Endothelial cell of umbilical vein (primary cell): ENCODE results near the gene DLG5. TPM values are rescaled to one million over a fixed set of nuclear protein-coding genes. Genes with fewer than 3 reads are reported as not detected.

Experiments used
- BruUV-seq: library from RNA; stranded (reverse); fragments of 400-500 nt; replicated peaks from 2 replicates; lab custom pipeline; 2021; lab: Mats Ljungman, UMichigan
- CTCF ChIA-PET: fragments of 300-600, 350-600 bp; sonication (Branson Sonifier 250); formaldehyde crosslinking; loops from one replicate; lab custom pipeline; 2021; ENCODE audit warnings: antibody characterized with exemption, inconsistent platforms; lab: Charles Lee
- POLR2A ChIA-PET: fragments of 300-600, 350-600 bp; sonication (Branson Sonifier 250); formaldehyde crosslinking; loops from one replicate; lab custom pipeline; 2021; ENCODE audit warnings: antibody characterized with exemption, inconsistent platforms; lab: Charles Lee
- DNase-seq: peaks from one replicate; pipeline ENCODE4 v3.0.0-alpha.2; 2011; ENCODE audit warnings: low read depth, low spot score
- FAIRE-seq: peaks from 2 replicates; lab custom pipeline; 2011; peaks lifted over from hg19 to GRCh38; lab: Jason Lieb, UNC
- H2AFZ ChIP-seq: 2 replicates; pipeline ENCODE4 v1.6.0; 2012; ENCODE audit warnings: low read depth, low read length, control low read depth, inconsistent platforms
- H3K27ac ChIP-seq: 2 replicates; pipeline ENCODE4 v1.5.1; 2011; ENCODE audit warnings: low read depth, mild to moderate bottlenecking, control low read depth, low read length, moderate library complexity; ENCODE audit not compliant: insufficient read depth
- H3K27me3 ChIP-seq, 2 experiments: 2 replicates each; pipeline versions ENCODE4 v1.6.0 to v1.6.1; 2011; ENCODE audit warnings: low read length in 2 of 2, mixed read lengths in 1 of 2; ENCODE audit not compliant: control insufficient read depth in 2 of 2, insufficient read depth in 2 of 2
- H3K36me3 ChIP-seq, 2 experiments: 2 replicates in 1 of 2; 3 replicates in 1 of 2; pipeline ENCODE4 v1.5.1; 2011; ENCODE audit warnings: low read length in 2 of 2, mild to moderate bottlenecking in 1 of 2, moderate library complexity in 1 of 2; ENCODE audit not compliant: control insufficient read depth in 2 of 2, insufficient read depth in 2 of 2; ENCODE audit errors: extremely low read depth in 1 of 2
- H3K4me1 ChIP-seq: 3 replicates; pipeline ENCODE4 v1.5.1; 2011; ENCODE audit warnings: mild to moderate bottlenecking, low read length; ENCODE audit not compliant: control insufficient read depth, insufficient read depth; ENCODE audit errors: extremely low read depth
- H3K4me2 ChIP-seq: 2 replicates; pipeline ENCODE4 v1.6.1; 2011; ENCODE audit warnings: low read length, control low read depth, mixed read lengths; ENCODE audit not compliant: insufficient read depth
- H3K4me3 ChIP-seq, 3 experiments: fragments of 200-600 bp in 1 of 3; sonication (generic), shearing (Covaris generic) in 1 of 3; replicated peaks in 1 of 3; 2 replicates each; pipeline ENCODE4 v1.5.1; 2011 to 2016; ENCODE audit warnings: control low read depth in 3 of 3, low read length in 3 of 3, mild to moderate bottlenecking in 2 of 3, inconsistent platforms in 1 of 3, low read depth in 1 of 3, moderate library complexity in 1 of 3; ENCODE audit not compliant: insufficient read depth in 1 of 3
- H3K79me2 ChIP-seq: 2 replicates; pipeline ENCODE4 v1.6.0; 2012; ENCODE audit warnings: low read length, inconsistent platforms; ENCODE audit not compliant: control insufficient read depth, insufficient read depth
- H3K9ac ChIP-seq: replicated peaks from 2 replicates; pipeline ENCODE3; 2011; ENCODE audit warnings: low read length, control low read depth; ENCODE audit not compliant: insufficient read depth; ENCODE audit errors: extremely low read depth
- H3K9me1 ChIP-seq: replicated peaks from 3 replicates; pipeline ENCODE4 v1.6.0; 2011; ENCODE audit warnings: mild to moderate bottlenecking, low read length; ENCODE audit not compliant: control insufficient read depth, insufficient read depth; ENCODE audit errors: extremely low read depth
- H3K9me3 ChIP-seq: replicated peaks from 2 replicates; pipeline ENCODE4 v1.5.1; 2012; ENCODE audit warnings: low read length, inconsistent platforms; ENCODE audit not compliant: control insufficient read depth, insufficient read depth
- H4K20me1 ChIP-seq: replicated peaks from 2 replicates; pipeline ENCODE3; 2011; ENCODE audit warnings: mild to moderate bottlenecking, low read length; ENCODE audit not compliant: control insufficient read depth, insufficient read depth; ENCODE audit errors: extremely low read depth
- EZH2 ChIP-seq: IDR thresholded peaks from 2 replicates; pipeline ENCODE4 v1.6.1; 2012; ENCODE audit warnings: borderline replicate concordance, low read depth, mild to moderate bottlenecking, moderate library complexity, low read length, inconsistent platforms; ENCODE audit not compliant: severe bottlenecking
- FOS ChIP-seq: IDR thresholded peaks from 2 replicates; pipeline ENCODE4 v1.6.1; 2011; ENCODE audit warnings: mild to moderate bottlenecking, low read length, moderate library complexity, borderline replicate concordance; ENCODE audit not compliant: insufficient read depth
- GATA2 ChIP-seq: IDR thresholded peaks from 2 replicates; pipeline ENCODE4 v1.7.0; 2011; ENCODE audit warnings: low read depth, mild to moderate bottlenecking, moderate library complexity, mixed read lengths, low read length; ENCODE audit not compliant: insufficient read length, insufficient read depth
- JUN ChIP-seq: IDR thresholded peaks from 2 replicates; pipeline ENCODE4 v1.6.1; 2011; ENCODE audit warnings: borderline replicate concordance, low read depth; ENCODE audit not compliant: insufficient read length, insufficient read depth
- MYC ChIP-seq: IDR thresholded peaks from one replicate; pipeline ENCODE4 v1.6.1; 2011; ENCODE audit warnings: mild to moderate bottlenecking, low read depth, low read length
- POLR2A ChIP-seq: IDR thresholded peaks from 2 replicates; pipeline ENCODE4 v1.6.1; 2012; ENCODE audit warnings: low read depth, mild to moderate bottlenecking, control low read depth, low read length
- POLR2AphosphoS5 ChIP-seq: IDR thresholded peaks from 2 replicates; pipeline ENCODE4 v1.6.1; 2012; ENCODE audit warnings: low read depth, mild to moderate bottlenecking, control low read depth, low read length, moderate library complexity; ENCODE audit not compliant: insufficient read depth
- dilution Hi-C: fragments of 300-500 bp; cut with MboI; formaldehyde crosslinking; loops from one replicate; pipeline ENCODE4 v1.15.0; 2019; ENCODE audit warnings: low sequenced_read_pairs; ENCODE audit not compliant: extremely low pct_ligation_motif_present
- intact Hi-C: fragments of 100-400 bp; cut with micrococcal nuclease; formaldehyde crosslinking; loops from one replicate; pipeline ENCODE4 v1.10.0; 2022
- polyA plus RNA-seq, 4 experiments: library from polyadenylated mRNA; depleted of rRNA in 3 of 4; stranded (reverse) in 3 of 4; unstranded in 1 of 4; fragments of >200 nt; gene quantifications; 2 replicates each; pipeline versions ENCODE4 v1.2.1 to v1.2.3, GENCODE V29; 2011 to 2012; ENCODE audit warnings: missing spikeins in 1 of 4
- total RNA-seq: library from RNA; stranded (reverse); gene quantifications from 2 replicates; pipeline ENCODE4 v1.2.3, GENCODE V29; 2021
- TF ChIP-seq, protein P1 (sequence below): IDR thresholded peaks from 2 replicates; pipeline ENCODE4 v1.6.1; 2011; ENCODE audit not compliant: insufficient read depth, insufficient read length
- TF ChIP-seq, protein P2 (sequence below), 2 donors: IDR thresholded peaks; 1 replicate in 1 of 2; 2 replicates in 1 of 2; pipeline ENCODE4 v1.5.1; 2011; ENCODE audit warnings: low read length in 2 of 2, mild to moderate bottlenecking in 2 of 2, moderate library complexity in 2 of 2, control low read depth in 1 of 2, inconsistent platforms in 1 of 2, low read depth in 1 of 2; ENCODE audit not compliant: insufficient read depth in 1 of 2; ENCODE audit errors: extremely low read depth in 1 of 2

The DLG5 gene
- total and polyA plus RNA-seq, 2 donors (not counting 3 experiments of a cell fraction or from before 2014, with no cell fraction given): 12.3 to 24.9 TPM

DNA sequence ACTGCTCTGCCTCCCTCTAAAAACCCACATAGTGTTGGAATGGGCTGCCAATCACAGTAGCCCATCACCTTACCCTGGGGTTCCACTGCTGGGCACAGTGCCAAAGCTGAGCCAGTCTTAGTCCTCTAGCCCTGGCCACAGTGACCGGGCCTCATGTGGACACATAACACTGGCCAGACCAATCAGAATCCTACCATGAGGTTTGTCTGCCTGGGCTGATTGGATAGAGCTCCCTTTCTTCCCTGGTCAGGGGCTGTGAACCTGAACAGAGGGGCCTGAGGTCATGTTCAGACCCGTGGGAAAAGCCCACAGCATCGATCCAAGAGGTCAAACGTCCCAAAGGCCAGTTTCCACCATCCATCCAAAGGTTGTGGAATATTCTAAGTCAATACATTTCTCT, 6.1 kb downstream of the DLG5 start:
- H3K79me2 ChIP-seq: peaks cover 30% of the 10 kb centered on the region
- DNase-seq: no peak
- BruUV-seq: no TSS peak
- H3K9me3 ChIP-seq: no peaks in the 10 kb centered on the region
- H3K4me1 ChIP-seq: peaks cover 6% of the 10 kb centered on the region
- no peak overlapping the region for H2AFZ ChIP-seq
- no peak for FAIRE-seq
- CTCF ChIA-PET: interaction anchor here (1.2 to 1.9 kb wide), 2 partner anchors 19 to 33 kb away, joined by 3 to 4 read pairs; no protein-coding TSS in a partner anchor
- no peaks in the 10 kb centered on the region for H3K9me1 ChIP-seq
- H3K36me3 ChIP-seq: no peaks in the 10 kb centered on the region
- no peak overlapping the region for H3K4me2 ChIP-seq
- intact Hi-C loops: no loop called here
- TF ChIP-seq POLR2AphosphoS5: no peak
- no peak for TF ChIP-seq EZH2
- TF ChIP-seq JUN: no peak
- TF ChIP-seq POLR2A: no peak
- TF ChIP-seq FOS: no peak
- TF ChIP-seq, protein P1, sequence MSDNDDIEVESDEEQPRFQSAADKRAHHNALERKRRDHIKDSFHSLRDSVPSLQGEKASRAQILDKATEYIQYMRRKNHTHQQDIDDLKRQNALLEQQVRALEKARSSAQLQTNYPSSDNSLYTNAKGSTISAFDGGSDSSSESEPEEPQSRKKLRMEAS: no peak
- H3K27ac ChIP-seq: no peak overlapping the region
- dilution Hi-C loops: no loop called here
- H3K4me3 ChIP-seq: no peak overlapping the region
- POLR2A ChIA-PET: no interaction called here
- H3K9ac ChIP-seq: no peak overlapping the region
- no peaks in the 10 kb centered on the region for H3K27me3 ChIP-seq
- no peaks in the 10 kb centered on the region for H4K20me1 ChIP-seq

DNA sequence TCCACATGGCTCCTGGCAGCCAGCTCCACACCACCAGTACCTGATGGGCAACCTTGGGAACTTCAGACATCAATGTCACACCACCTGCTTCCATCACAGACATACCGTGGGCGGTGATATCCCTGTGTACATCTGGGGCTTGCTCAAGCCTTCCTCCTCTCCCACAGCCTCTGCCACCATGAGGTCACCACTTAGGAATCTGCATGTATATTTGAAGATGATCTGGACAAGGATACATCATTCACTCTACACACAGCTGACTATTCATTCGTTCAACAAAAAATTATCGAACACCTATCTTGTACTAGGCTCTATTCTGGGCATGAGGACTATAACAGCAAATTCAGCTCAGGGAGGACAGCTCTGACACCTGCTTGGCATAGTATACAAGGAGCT, 6.8 kb downstream of the DLG5 start:
- FAIRE-seq (no peak), DNase-seq (no peak)
- Histone ChIP-seq H3K4me3 (no peak overlapping the region), H3K27me3 (no peaks in the 10 kb centered on the region), H3K9me3 (no peaks in the 10 kb centered on the region), H3K27ac (no peak overlapping the region), H3K79me2 (peaks cover 26% of the 10 kb centered on the region), H3K9ac (no peak overlapping the region), H3K36me3 (no peaks in the 10 kb centered on the region), H2AFZ (no peak overlapping the region), H4K20me1 (no peaks in the 10 kb centered on the region), H3K9me1 (no peaks in the 10 kb centered on the region), H3K4me2 (no peak overlapping the region), H3K4me1 (no peaks in the 10 kb centered on the region)
- BruUV-seq: no TSS peak
- TF ChIP-seq, protein P1: no peak
- TF ChIP-seq GATA2 (no peak), POLR2AphosphoS5 (no peak), EZH2 (no peak), POLR2A (no peak), MYC (no peak), JUN (no peak), FOS (no peak)
- TF ChIP-seq, protein P2, sequence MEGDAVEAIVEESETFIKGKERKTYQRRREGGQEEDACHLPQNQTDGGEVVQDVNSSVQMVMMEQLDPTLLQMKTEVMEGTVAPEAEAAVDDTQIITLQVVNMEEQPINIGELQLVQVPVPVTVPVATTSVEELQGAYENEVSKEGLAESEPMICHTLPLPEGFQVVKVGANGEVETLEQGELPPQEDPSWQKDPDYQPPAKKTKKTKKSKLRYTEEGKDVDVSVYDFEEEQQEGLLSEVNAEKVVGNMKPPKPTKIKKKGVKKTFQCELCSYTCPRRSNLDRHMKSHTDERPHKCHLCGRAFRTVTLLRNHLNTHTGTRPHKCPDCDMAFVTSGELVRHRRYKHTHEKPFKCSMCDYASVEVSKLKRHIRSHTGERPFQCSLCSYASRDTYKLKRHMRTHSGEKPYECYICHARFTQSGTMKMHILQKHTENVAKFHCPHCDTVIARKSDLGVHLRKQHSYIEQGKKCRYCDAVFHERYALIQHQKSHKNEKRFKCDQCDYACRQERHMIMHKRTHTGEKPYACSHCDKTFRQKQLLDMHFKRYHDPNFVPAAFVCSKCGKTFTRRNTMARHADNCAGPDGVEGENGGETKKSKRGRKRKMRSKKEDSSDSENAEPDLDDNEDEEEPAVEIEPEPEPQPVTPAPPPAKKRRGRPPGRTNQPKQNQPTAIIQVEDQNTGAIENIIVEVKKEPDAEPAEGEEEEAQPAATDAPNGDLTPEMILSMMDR (IDR thresholded peaks at IDR 0.05; ENCODE audit: extremely low read depth in 1 of 2, insufficient read depth in 1 of 2, low read depth in 1 of 2, low read length in 2 of 2): no peak
- intact Hi-C loops (no loop called here), dilution Hi-C loops (no loop called here)
- ChIA-PET POLR2A (no interaction called here), CTCF (interaction anchor here (0.6 kb wide), 1 partner anchor 8 kb away, joined by 5 read pairs; no protein-coding TSS in a partner anchor)
